ENCODE measurements around the gene CNIH2.

CNIH2 gene

DNA sequence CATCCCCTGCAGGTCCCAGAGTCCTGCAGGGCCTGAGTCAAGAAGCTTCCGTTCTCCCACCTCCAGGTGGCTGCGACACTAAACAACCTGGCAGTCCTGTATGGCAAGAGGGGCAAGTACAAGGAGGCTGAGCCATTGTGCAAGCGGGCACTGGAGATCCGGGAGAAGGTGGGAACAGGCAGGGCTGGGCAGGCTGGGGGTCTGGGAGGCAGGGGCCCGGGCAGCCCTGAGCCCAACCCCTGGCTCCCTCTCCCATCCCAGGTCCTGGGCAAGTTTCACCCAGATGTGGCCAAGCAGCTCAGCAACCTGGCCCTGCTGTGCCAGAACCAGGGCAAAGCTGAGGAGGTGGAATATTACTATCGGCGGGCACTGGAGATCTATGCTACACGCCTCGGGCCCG lies 14.2 kb upstream of the CNIH2 start:
- H3K4me1 ChIP-seq (ENCODE audit: control extremely low read depth in 1 of 4, control insufficient read depth in 4 of 4, insufficient read depth in 4 of 4, low read length in 3 of 4) = peaks cover 0 to 19% (median 13%) of the 10 kb centered on the region in 4 experiments
- no peak overlapping the region for H3K4me3 ChIP-seq (ENCODE audit: control insufficient read depth in 1 of 7, extremely low read depth in 1 of 7, insufficient read depth in 4 of 7, low read depth in 2 of 7, low read length in 6 of 7)
- CTCF ChIA-PET = interaction anchor here (0.8 to 1.6 kb wide), 2 partner anchors 18 to 20 kb away, joined by 3 to 4 read pairs; no protein-coding TSS in a partner anchor
- H3K27me3 ChIP-seq (replicated peaks in 2 of 5; ENCODE audit: control insufficient read depth in 4 of 5, insufficient read depth in 5 of 5, low read length in 4 of 5) = no peaks in the 10 kb centered on the region
- DNase-seq = no peak
- 97% methylated on average over 10 of the region's 10 CpGs for WGBS (ENCODE audit: insufficient coverage)
- POLR2A ChIA-PET = no interaction called here
- no peaks in the 10 kb centered on the region for H3K9me3 ChIP-seq (ENCODE audit: control extremely low read depth in 1 of 5, control insufficient read depth in 4 of 5, insufficient read depth in 2 of 5, low read depth in 1 of 5, low read length in 4 of 5)
- no peak overlapping the region for H3K27ac ChIP-seq (ENCODE audit: insufficient read depth in 1 of 2, low read depth in 1 of 2, low read length in 2 of 2, poor library complexity in 1 of 2, severe bottlenecking in 2 of 2)
- peaks cover 0 to 19% (median 6%) of the 10 kb centered on the region in 4 experiments for H3K36me3 ChIP-seq (ENCODE audit: control insufficient read depth in 4 of 4, insufficient read depth in 4 of 4, low read length in 3 of 4)

DNA sequence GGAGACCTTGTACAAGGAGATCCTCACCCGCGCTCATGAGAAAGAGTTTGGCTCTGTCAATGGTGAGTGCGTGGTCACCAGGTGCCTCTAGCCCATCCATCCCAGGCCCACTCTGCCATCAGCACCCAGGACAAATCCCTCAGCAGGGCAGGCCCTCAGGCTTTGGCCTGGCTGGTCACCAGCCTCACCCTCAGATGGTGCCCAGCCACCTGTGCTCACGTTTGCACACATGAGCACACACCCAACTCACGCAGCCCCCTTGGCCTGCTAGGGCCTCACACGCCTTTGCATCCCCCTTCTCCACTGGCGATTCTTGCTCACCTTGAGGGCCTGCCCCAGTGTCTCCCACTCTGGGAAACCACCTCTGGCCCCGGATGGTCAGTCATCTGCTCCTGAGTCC lies 13.6 kb upstream of the CNIH2 start:
- WGBS (ENCODE audit: insufficient coverage) = 100% methylated on average over 7 of the region's 8 CpGs
- Histone ChIP-seq H3K4me1 (ENCODE audit: control extremely low read depth in 1 of 4, control insufficient read depth in 4 of 4, insufficient read depth in 4 of 4, low read length in 3 of 4) (peaks cover 3 to 22% (median 19%) of the 10 kb centered on the region in 4 experiments), H3K36me3 (ENCODE audit: control insufficient read depth in 4 of 4, insufficient read depth in 4 of 4, low read length in 3 of 4) (peaks cover 0 to 19% (median 6%) of the 10 kb centered on the region in 4 experiments), H3K27me3 (replicated peaks in 2 of 5; ENCODE audit: control insufficient read depth in 4 of 5, insufficient read depth in 5 of 5, low read length in 4 of 5) (no peaks in the 10 kb centered on the region), H3K9me3 (ENCODE audit: control extremely low read depth in 1 of 5, control insufficient read depth in 4 of 5, insufficient read depth in 2 of 5, low read depth in 1 of 5, low read length in 4 of 5) (no peaks in the 10 kb centered on the region), H3K4me3 (ENCODE audit: control insufficient read depth in 1 of 7, extremely low read depth in 1 of 7, insufficient read depth in 4 of 7, low read depth in 2 of 7, low read length in 6 of 7) (no peak overlapping the region), H3K27ac (ENCODE audit: insufficient read depth in 1 of 2, low read depth in 1 of 2, low read length in 2 of 2, poor library complexity in 1 of 2, severe bottlenecking in 2 of 2) (no peak overlapping the region)
- DNase-seq = no peak
- CTCF ChIA-PET = interaction anchor here (1.1 to 1.8 kb wide), 2 partner anchors 9 to 57 kb away, joined by 3 to 8 read pairs; no protein-coding TSS in a partner anchor
- POLR2A ChIA-PET = no interaction called here

DNA sequence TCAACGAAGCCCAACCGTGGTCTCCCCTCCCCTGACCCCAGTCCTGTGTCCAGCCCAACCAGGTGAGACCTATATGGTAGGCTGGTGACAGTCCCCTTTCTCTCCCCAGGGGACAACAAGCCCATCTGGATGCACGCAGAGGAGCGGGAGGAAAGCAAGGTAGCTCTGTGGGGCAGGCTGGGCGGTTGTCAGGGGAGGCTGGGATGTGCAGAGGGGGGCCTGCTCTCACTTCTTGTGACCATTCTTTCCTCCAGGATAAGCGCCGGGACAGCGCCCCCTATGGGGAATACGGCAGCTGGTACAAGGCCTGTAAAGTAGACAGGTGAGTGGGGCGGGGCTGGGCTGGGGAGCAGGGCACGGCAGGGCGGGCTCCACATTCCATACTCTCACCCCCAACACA lies 13.1 kb upstream of the CNIH2 start:
- WGBS (ENCODE audit: insufficient coverage) = 98% methylated on average over 7 of the region's 12 CpGs
- Histone ChIP-seq H3K36me3 (ENCODE audit: control insufficient read depth in 4 of 4, insufficient read depth in 4 of 4, low read length in 3 of 4) (peaks cover 0 to 19% (median 6%) of the 10 kb centered on the region in 4 experiments), H3K27ac (ENCODE audit: insufficient read depth in 1 of 2, low read depth in 1 of 2, low read length in 2 of 2, poor library complexity in 1 of 2, severe bottlenecking in 2 of 2) (no peak overlapping the region), H3K4me3 (ENCODE audit: control insufficient read depth in 1 of 7, extremely low read depth in 1 of 7, insufficient read depth in 4 of 7, low read depth in 2 of 7, low read length in 6 of 7) (no peak overlapping the region), H3K4me1 (ENCODE audit: control extremely low read depth in 1 of 4, control insufficient read depth in 4 of 4, insufficient read depth in 4 of 4, low read length in 3 of 4) (peaks cover 5 to 28% (median 24%) of the 10 kb centered on the region in 4 experiments), H3K27me3 (replicated peaks in 2 of 5; ENCODE audit: control insufficient read depth in 4 of 5, insufficient read depth in 5 of 5, low read length in 4 of 5) (no peaks in the 10 kb centered on the region), H3K9me3 (ENCODE audit: control extremely low read depth in 1 of 5, control insufficient read depth in 4 of 5, insufficient read depth in 2 of 5, low read depth in 1 of 5, low read length in 4 of 5) (no peaks in the 10 kb centered on the region)
- ChIA-PET POLR2A (no interaction called here), CTCF (interaction anchor here (1.1 to 1.8 kb wide), 2 partner anchors 9 to 57 kb away, joined by 3 to 8 read pairs; no protein-coding TSS in a partner anchor)
- peak in 1 of 3 donors; percentile 23 for DNase-seq

DNA sequence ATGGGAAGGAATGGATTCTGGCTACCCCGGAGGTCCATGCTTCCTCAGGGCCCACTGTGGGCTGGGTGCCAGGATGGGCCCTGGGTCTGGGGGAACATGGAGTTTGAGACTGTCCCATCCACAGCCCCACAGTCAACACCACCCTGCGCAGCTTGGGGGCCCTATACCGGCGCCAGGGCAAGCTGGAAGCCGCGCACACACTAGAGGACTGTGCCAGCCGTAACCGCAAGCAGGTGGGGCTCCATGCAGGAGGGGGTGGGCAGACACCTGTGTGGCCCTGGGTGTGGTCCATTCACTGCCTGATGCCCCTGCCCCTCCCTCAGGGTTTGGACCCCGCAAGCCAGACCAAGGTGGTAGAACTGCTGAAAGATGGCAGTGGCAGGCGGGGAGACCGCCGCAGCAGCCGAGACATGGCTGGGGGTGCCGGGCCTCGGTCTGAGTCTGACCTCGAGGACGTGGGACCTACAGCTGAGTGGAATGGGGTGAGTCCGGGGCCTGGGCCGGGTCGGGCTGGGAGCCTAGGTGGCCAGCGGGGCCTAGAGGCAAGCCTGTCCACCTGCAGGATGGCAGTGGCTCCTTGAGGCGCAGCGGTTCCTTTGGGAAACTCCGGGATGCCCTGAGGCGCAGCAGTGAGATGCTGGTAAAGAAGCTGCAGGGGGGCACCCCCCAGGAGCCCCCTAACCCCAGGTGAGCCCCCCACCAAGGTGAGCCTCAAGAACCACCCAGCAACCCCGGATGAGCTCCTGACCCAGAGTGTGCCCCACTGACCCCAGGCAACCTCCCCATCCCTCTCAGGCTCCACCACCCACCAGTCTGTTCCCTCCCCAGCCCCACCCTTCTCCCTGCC lies 12.2 kb upstream of the CNIH2 start:
- WGBS (ENCODE audit: insufficient coverage) = 97% methylated on average over 21 of the region's 26 CpGs
- Histone ChIP-seq H3K27ac (ENCODE audit: insufficient read depth in 1 of 2, low read depth in 1 of 2, low read length in 2 of 2, poor library complexity in 1 of 2, severe bottlenecking in 2 of 2) (no peak overlapping the region), H3K27me3 (replicated peaks in 2 of 5; ENCODE audit: control insufficient read depth in 4 of 5, insufficient read depth in 5 of 5, low read length in 4 of 5) (no peaks in the 10 kb centered on the region), H3K4me3 (ENCODE audit: control insufficient read depth in 1 of 7, extremely low read depth in 1 of 7, insufficient read depth in 4 of 7, low read depth in 2 of 7, low read length in 6 of 7) (no peak overlapping the region), H3K4me1 (ENCODE audit: control extremely low read depth in 1 of 4, control insufficient read depth in 4 of 4, insufficient read depth in 4 of 4, low read length in 3 of 4) (peaks cover 5 to 29% (median 26%) of the 10 kb centered on the region in 4 experiments), H3K9me3 (ENCODE audit: control extremely low read depth in 1 of 5, control insufficient read depth in 4 of 5, insufficient read depth in 2 of 5, low read depth in 1 of 5, low read length in 4 of 5) (no peaks in the 10 kb centered on the region), H3K36me3 (ENCODE audit: control insufficient read depth in 4 of 4, insufficient read depth in 4 of 4, low read length in 3 of 4) (peaks cover 0 to 19% (median 9%) of the 10 kb centered on the region in 4 experiments)
- ChIA-PET POLR2A (no interaction called here), CTCF (interaction anchor here (1.0 to 5.6 kb wide), 6 partner anchors 10 to 100 kb away, joined by 3 to 36 read pairs (median 6); partner anchors contain the start of gene YIF1A)
- DNase-seq = no peak

DNA sequence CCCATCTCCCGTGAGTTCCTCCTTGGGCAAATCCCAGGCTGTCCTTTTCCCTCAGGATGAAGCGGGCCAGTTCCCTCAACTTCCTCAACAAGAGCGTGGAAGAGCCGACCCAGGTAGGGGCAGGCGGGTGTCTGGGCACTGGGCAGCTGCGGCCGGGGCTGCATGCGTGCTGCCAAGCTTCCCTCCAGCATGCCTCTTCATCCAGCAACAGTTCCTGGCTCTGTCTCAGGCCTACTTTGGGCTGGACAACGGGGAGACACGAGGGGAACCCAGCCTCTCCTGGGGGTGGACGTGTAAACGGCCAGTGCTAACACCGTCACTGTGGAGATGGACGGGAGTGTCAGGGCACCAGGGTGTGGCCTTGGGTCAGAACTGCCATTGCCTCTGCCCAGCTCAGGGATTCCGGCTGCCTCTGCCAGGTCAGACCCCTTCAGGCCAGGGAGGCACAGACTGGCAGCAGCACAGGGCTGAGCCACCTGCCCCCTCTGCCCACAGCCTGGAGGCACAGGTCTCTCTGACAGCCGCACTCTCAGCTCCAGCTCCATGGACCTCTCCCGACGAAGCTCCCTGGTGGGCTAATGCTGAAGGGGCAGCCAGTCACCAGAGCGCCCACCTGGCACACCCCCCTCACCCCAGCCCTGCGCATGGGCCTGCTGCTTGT lies 11.5 kb upstream of the CNIH2 start:
- Histone ChIP-seq H3K9me3 (ENCODE audit: control extremely low read depth in 1 of 5, control insufficient read depth in 4 of 5, insufficient read depth in 2 of 5, low read depth in 1 of 5, low read length in 4 of 5) (no peaks in the 10 kb centered on the region), H3K4me1 (ENCODE audit: control extremely low read depth in 1 of 4, control insufficient read depth in 4 of 4, insufficient read depth in 4 of 4, low read length in 3 of 4) (peaks cover 5 to 29% (median 26%) of the 10 kb centered on the region in 4 experiments), H3K27ac (ENCODE audit: insufficient read depth in 1 of 2, low read depth in 1 of 2, low read length in 2 of 2, poor library complexity in 1 of 2, severe bottlenecking in 2 of 2) (no peak overlapping the region), H3K36me3 (ENCODE audit: control insufficient read depth in 4 of 4, insufficient read depth in 4 of 4, low read length in 3 of 4) (peaks cover 0 to 20% (median 10%) of the 10 kb centered on the region in 4 experiments), H3K27me3 (replicated peaks in 2 of 5; ENCODE audit: control insufficient read depth in 4 of 5, insufficient read depth in 5 of 5, low read length in 4 of 5) (no peaks in the 10 kb centered on the region), H3K4me3 (ENCODE audit: control insufficient read depth in 1 of 7, extremely low read depth in 1 of 7, insufficient read depth in 4 of 7, low read depth in 2 of 7, low read length in 6 of 7) (peak overlapping the region in 4 of 7 experiments; percentile 80 to 96 (median 95))
- ChIA-PET POLR2A (no interaction called here), CTCF (interaction anchor here (1.0 to 5.6 kb wide), 4 partner anchors 15 to 100 kb away, joined by 3 to 36 read pairs (median 9); partner anchors contain the start of gene YIF1A)
- 98% methylated on average over 20 of the region's 20 CpGs for WGBS (ENCODE audit: insufficient coverage)
- DNase-seq = no peak

DNA sequence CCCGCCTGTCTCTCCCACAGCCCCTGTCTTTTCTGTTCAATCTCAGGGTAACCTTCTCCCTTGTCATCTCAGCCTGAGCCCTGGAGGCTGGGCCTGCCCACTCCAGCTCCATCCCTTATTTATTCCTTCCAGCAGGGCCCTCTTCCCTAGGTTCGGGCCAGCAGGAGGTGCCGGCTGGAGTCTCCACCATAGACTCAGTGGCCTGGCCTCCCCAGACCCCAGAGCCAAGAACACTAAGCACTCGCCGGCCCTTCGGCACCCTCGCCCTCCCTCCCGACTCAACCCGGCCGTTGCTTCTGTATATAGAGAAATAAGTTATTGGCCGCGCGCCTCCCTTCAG lies 11.0 kb upstream of the CNIH2 start:
- no peaks in the 10 kb centered on the region for H3K27me3 ChIP-seq (replicated peaks in 2 of 5; ENCODE audit: control insufficient read depth in 4 of 5, insufficient read depth in 5 of 5, low read length in 4 of 5)
- H3K27ac ChIP-seq (ENCODE audit: insufficient read depth in 1 of 2, low read depth in 1 of 2, low read length in 2 of 2, poor library complexity in 1 of 2, severe bottlenecking in 2 of 2) = peak overlapping the region in 1 of 2 experiments; percentile 68
- H3K9me3 ChIP-seq (ENCODE audit: control extremely low read depth in 1 of 5, control insufficient read depth in 4 of 5, insufficient read depth in 2 of 5, low read depth in 1 of 5, low read length in 4 of 5) = no peaks in the 10 kb centered on the region
- H3K36me3 ChIP-seq (ENCODE audit: control insufficient read depth in 4 of 4, insufficient read depth in 4 of 4, low read length in 3 of 4) = peaks cover under 1 to 22% (median 13%) of the 10 kb centered on the region in 4 experiments
- H3K4me1 ChIP-seq (ENCODE audit: control extremely low read depth in 1 of 4, control insufficient read depth in 4 of 4, insufficient read depth in 4 of 4, low read length in 3 of 4) = peaks cover 5 to 29% (median 26%) of the 10 kb centered on the region in 4 experiments
- WGBS (ENCODE audit: insufficient coverage) = 16% methylated on average over 13 of the region's 13 CpGs
- ChIA-PET CTCF (interaction anchor here (2.9 to 5.6 kb wide), 2 partner anchors 14 to 20 kb away, joined by 14 to 36 read pairs; partner anchors contain the start of gene YIF1A), POLR2A (interaction anchor here (1.3 kb wide), 1 partner anchor 10 kb away, joined by 4 read pairs; no protein-coding TSS in a partner anchor)
- DNase-seq = no peak
- H3K4me3 ChIP-seq (ENCODE audit: control insufficient read depth in 1 of 7, extremely low read depth in 1 of 7, insufficient read depth in 4 of 7, low read depth in 2 of 7, low read length in 6 of 7) = peak overlapping the region; percentile 23 to 96 (median 89)
